Left lobe of liver (tissue), 2 donors: ENCODE data around the gene SPRY4. TPM values are rescaled to one million over a fixed set of nuclear protein-coding genes. Genes with fewer than 3 reads are reported as not detected.
"Not testable (repeated sequence)": the region's sequence is repeated elsewhere in the genome, so short reads cannot be mapped to it uniquely, and the experiment has no call there.

ENCODE experiments used
- ATAC-seq: fragments of 200-7000 bp; cut with Tn5 transposase; one replicate; pipeline ENCODE4 v1.9.1; 2020; ENCODE audit warnings: mild to moderate bottlenecking, moderate library complexity
- DNase-seq: peaks from one replicate; pipeline ENCODE4 v3.0.0-alpha.2; 2020; ENCODE audit warnings: low spot score
- total RNA-seq: library from RNA; stranded (reverse); gene quantifications from one replicate; pipeline ENCODE4 v1.2.1, GENCODE V29; 2021
- donor health status: DM: no; HTN: no; CAD: no; lungs with moderate emphysema.
- donor health status: DM: no; HTN: yes; CAD: no.

The SPRY4 gene
- total RNA-seq, 1 donor from 2014 or later, result 6.9 TPM

GRCh38 chr5:142264084-142264483 is 60.7 kb downstream of the SPRY4 start:
- DNase-seq, ATAC-seq: not testable (repeated sequence)

- ATAC-seq (no peak), DNase-seq (no peak)
These were observed 61.5 kb downstream of the SPRY4 start for GRCh38 chr5:142263346-142263745.

GRCh38 chr5:142262683-142263082 is 62.1 kb downstream of the SPRY4 start:
- DNase-seq (no peak), ATAC-seq (no peak)

Other genes with a start within 250 kb of the SPRY4 start
- 46.7 TPM for gene NDFIP1, start 216.2 kb downstream of the SPRY4 start, total RNA-seq